GM23248 (cell line): Measurements from ENCODE around the gene UMODL1. TPM values are rescaled to one million over a fixed set of nuclear protein-coding genes. Genes with fewer than 3 reads are reported as not detected.

ENCODE experiments used
- DNase-seq: peaks from one replicate; pipeline ENCODE4 v3.0.0-alpha.2; 2015
- H2AFZ ChIP-seq: fragments of 200-600 bp; sonication (generic); 2 replicates; pipeline ENCODE4 v1.6.1; 2016; ENCODE audit warnings: antibody characterized with exemption
- H3F3A ChIP-seq: fragments of 200-600 bp; sonication (generic); 2 replicates; pipeline ENCODE4 v1.6.1; 2016; ENCODE audit warnings: mild to moderate bottlenecking, antibody characterized with exemption, mixed run types; ENCODE audit not compliant: insufficient read depth
- H3K27ac ChIP-seq: fragments of 200-600 bp; sonication (generic); 2 replicates; pipeline ENCODE4 v1.5.1; 2016; ENCODE audit warnings: mild to moderate bottlenecking
- H3K27me3 ChIP-seq: fragments of 200-600 bp; sonication (generic); replicated peaks from 2 replicates; pipeline ENCODE4 v1.6.1; 2016; ENCODE audit warnings: mild to moderate bottlenecking; ENCODE audit not compliant: insufficient read depth
- H3K36me3 ChIP-seq: fragments of 200-600 bp; sonication (generic); 2 replicates; pipeline ENCODE4 v1.6.1; 2016; ENCODE audit warnings: low read depth, mild to moderate bottlenecking
- H3K4me1 ChIP-seq: fragments of 200-600 bp; sonication (generic); 2 replicates; pipeline ENCODE4 v1.6.1; 2016; ENCODE audit warnings: mild to moderate bottlenecking; ENCODE audit not compliant: insufficient read depth
- H3K4me2 ChIP-seq: fragments of 200-600 bp; sonication (generic); one replicate; pipeline ENCODE4 v1.6.1; 2016; ENCODE audit warnings: mild to moderate bottlenecking; ENCODE audit not compliant: unreplicated experiment
- H3K4me3 ChIP-seq: fragments of 200-600 bp; sonication (generic); 2 replicates; pipeline ENCODE4 v1.5.1; 2016; ENCODE audit warnings: mild to moderate bottlenecking
- H3K79me2 ChIP-seq: fragments of 200-600 bp; sonication (generic); 2 replicates; pipeline ENCODE4 v1.6.1; 2016; ENCODE audit warnings: mild to moderate bottlenecking; ENCODE audit not compliant: insufficient read depth
- H3K9ac ChIP-seq: fragments of 200-600 bp; sonication (generic); 2 replicates; pipeline ENCODE4 v1.6.1; 2016; ENCODE audit warnings: mild to moderate bottlenecking
- H3K9me2 ChIP-seq: fragments of 200-600 bp; sonication (generic); 2 replicates; pipeline ENCODE4 v1.6.1; 2016; ENCODE audit warnings: mixed run types, mild to moderate bottlenecking, moderate library complexity; ENCODE audit not compliant: insufficient read depth
- H3K9me3 ChIP-seq: fragments of 200-600 bp; sonication (generic); one replicate; pipeline ENCODE4 v1.6.1; 2017; ENCODE audit warnings: low read depth
- H4K20me1 ChIP-seq: fragments of 200-600 bp; sonication (generic); 2 replicates; pipeline ENCODE4 v1.6.0; 2016; ENCODE audit not compliant: insufficient read depth
- EZH2 ChIP-seq: fragments of 200-600 bp; sonication (generic); IDR thresholded peaks from 2 replicates; pipeline ENCODE4 v1.6.1; 2018; ENCODE audit warnings: antibody characterized with exemption, mild to moderate bottlenecking; ENCODE audit not compliant: insufficient read depth, poor library complexity, severe bottlenecking
- EZH2phosphoT487 ChIP-seq: fragments of 200-600 bp; sonication (generic); IDR thresholded peaks from 2 replicates; pipeline ENCODE4 v1.6.1; 2018; ENCODE audit warnings: antibody characterized with exemption, moderate library complexity, mild to moderate bottlenecking, low read depth; ENCODE audit not compliant: insufficient read depth
- WGBS, 2 experiments: methylation state at CpG; one replicate each; pipeline ENCODE4 v1.1.6; 2015 to 2017; ENCODE audit warnings: low lambda C conversion rate in 2 of 2, low coverage in 1 of 2; ENCODE audit errors: missing lambda C conversion rate in 2 of 2; 5-methylcytosine and 5-hydroxymethylcytosine counted together
- in situ Hi-C: fragments of 300-500 bp; cut with MboI; formaldehyde crosslinking; loops from 2 replicates; pipeline ENCODE4 v1.15.0; 2020
- polyA plus RNA-seq: library from polyadenylated mRNA; unstranded; fragments of >200 nt; fragmentation: Nextera tagmentation; extraction: Ambion mirVana; gene quantifications from 2 replicates; pipeline ENCODE4 v1.2.1, GENCODE V29; 2016
- total RNA-seq: library from RNA; depleted of rRNA; stranded (reverse); fragments of >200 nt; shearing (Covaris generic); gene quantifications from 2 replicates; pipeline ENCODE4 v1.2.3, GENCODE V29; 2014

Gene UMODL1
- total and polyA plus RNA-seq, 2 experiments from 2014 or later: not detected

DNA sequence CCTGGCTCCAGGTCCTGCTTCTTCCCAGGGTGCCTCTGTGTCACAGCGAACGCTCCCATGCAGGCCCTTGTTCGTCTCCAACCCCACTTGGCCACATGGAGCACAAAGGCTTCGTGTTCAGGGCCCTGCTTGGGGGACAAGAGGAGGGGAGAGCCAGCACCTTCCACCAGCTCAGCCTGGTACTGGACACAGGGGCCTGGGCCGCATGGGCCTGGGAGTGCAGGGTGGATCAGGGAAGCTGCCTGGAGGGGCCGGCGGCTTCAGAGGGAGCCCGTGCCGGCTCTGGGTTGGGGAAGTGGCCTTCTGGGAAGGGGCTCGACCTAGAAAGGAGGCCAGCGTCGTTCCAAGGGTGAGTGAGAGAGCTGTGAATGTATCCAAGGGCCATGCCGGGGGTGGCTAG is 53.0 kb downstream of the UMODL1 start:
- Histone ChIP-seq H3K27me3 (peaks cover 17% of the 10 kb centered on the region), H3F3A (no peaks in the 10 kb centered on the region), H3K4me1 (no peaks in the 10 kb centered on the region), H4K20me1 (no peaks in the 10 kb centered on the region), H3K9me3 (no peaks in the 10 kb centered on the region), H3K9me2 (no peaks in the 10 kb centered on the region), H3K4me3 (no peak overlapping the region), H3K36me3 (no peaks in the 10 kb centered on the region), H3K4me2 (no peak overlapping the region), H3K9ac (no peak overlapping the region), H2AFZ (no peak overlapping the region), H3K27ac (no peak overlapping the region), H3K79me2 (no peaks in the 10 kb centered on the region)
- in situ Hi-C loops: loop anchor here (10.0 to 25.0 kb wide), 2 partner anchors 187 to 519 kb away; no protein-coding TSS in a partner anchor
- WGBS, 2 experiments: 80 to 81% methylated on average over 13 of the region's 13 CpGs
- TF ChIP-seq EZH2: no peak
- no peak for TF ChIP-seq EZH2phosphoT487
- DNase-seq: no peak

DNA sequence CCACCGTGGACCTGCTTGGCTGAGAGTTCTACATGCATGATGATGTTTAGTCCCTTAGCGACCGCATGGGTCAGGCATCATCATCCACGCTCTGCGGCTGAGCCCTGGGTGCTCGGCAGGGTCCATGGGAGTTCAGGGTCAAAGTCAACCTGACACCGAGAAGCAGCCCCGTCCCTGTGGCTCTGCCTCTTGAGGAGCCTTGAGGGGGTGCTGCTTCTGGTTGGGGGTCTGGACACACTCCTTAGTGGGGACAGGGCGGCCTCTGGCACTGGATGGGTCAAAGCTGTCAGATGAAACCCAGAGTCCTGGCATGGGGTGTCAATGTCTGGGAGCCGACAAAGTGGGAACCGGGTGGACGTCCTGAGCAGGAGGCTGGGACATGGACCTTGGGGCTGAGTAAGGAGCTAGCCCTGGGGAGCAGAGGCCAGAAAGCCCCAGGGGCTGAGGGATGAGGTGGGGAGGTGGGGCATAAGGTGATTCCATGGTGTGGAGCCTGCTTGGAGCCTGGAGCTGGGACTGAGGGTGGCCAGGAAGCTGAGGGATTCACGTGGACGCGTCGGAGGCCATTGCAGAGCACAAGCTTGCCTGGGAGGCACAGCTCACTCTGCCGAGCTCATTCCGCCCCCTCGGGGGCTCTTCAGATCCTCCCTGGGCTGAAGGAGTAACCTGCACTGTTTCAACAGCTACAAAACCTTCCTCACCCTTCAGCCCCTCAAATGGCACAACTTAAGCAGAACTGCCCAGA is 53.9 kb downstream of the UMODL1 start:
- Histone ChIP-seq H3K9ac (no peak overlapping the region), H4K20me1 (no peaks in the 10 kb centered on the region), H3K9me3 (no peaks in the 10 kb centered on the region), H3K79me2 (no peaks in the 10 kb centered on the region), H2AFZ (no peak overlapping the region), H3K4me1 (no peaks in the 10 kb centered on the region), H3K9me2 (no peaks in the 10 kb centered on the region), H3F3A (no peaks in the 10 kb centered on the region), H3K27me3 (peaks cover 17% of the 10 kb centered on the region), H3K4me2 (no peak overlapping the region), H3K27ac (no peak overlapping the region), H3K4me3 (no peak overlapping the region), H3K36me3 (no peaks in the 10 kb centered on the region)
- DNase-seq: no peak
- TF ChIP-seq EZH2 (no peak), EZH2phosphoT487 (no peak)
- in situ Hi-C loops: loop anchor here (10.0 to 25.0 kb wide), 2 partner anchors 188 to 520 kb away; no protein-coding TSS in a partner anchor
- WGBS, 2 experiments: 73 to 74% methylated on average over 17 to 18 of the region's 19 CpGs

DNA sequence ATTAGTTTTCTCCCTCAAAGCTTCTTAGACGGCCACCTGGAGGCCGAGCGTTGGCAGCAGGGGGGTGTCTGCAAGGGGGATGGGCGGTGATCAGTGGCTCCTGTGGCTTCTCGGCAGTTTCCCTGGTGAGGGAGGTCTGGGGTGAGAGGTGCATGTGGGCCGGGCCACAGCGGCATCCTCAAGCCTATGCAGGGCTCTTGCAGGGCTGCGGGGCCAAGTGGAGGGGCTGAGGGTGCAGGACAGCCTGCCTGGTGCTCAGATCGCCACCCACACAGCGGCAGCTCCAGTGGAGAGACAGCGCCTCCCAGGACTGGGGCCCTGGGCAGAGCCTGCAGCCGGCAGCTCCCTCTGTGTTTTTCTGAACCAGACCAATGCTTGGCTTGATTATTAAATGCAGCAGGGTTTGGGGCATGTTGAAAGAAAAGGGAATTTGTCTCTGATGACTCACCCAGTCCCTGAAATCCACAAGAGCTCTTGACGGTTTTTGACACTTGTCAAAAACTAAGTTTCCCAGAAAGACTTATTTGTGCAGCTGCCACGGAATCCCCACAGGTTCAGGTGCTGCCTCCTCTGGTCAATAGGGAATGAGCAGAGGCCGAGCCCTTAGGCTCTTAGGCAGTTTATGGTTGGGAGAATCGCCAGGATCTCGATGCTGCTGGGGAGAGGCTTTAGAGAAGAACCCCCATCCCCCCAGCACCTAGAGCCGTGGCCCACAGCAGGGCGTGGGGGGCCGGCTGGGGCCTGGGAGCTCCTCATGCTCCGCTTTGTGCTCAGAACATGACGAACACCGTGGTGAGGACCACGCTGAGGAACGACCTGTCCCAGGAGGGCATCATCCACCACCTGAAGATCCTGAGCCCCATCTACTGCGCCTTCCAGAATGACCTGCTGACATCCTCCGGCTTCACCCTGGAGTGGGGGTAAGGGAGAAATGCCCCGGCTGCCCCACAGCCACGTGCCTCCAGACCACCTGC is 54.7 kb downstream of the UMODL1 start:
- Histone ChIP-seq H3K27ac (no peak overlapping the region), H3K79me2 (no peaks in the 10 kb centered on the region), H3K27me3 (peaks cover 17% of the 10 kb centered on the region), H3K4me1 (no peaks in the 10 kb centered on the region), H3K4me2 (no peak overlapping the region), H3K9me2 (no peaks in the 10 kb centered on the region), H3K4me3 (no peak overlapping the region), H3K36me3 (no peaks in the 10 kb centered on the region), H4K20me1 (no peaks in the 10 kb centered on the region), H3K9ac (no peak overlapping the region), H2AFZ (no peak overlapping the region), H3F3A (no peaks in the 10 kb centered on the region), H3K9me3 (no peaks in the 10 kb centered on the region)
- in situ Hi-C loops: loop anchor here (10.0 kb wide), 1 partner anchor 521 kb away; no protein-coding TSS in a partner anchor
- no peak for TF ChIP-seq EZH2phosphoT487
- TF ChIP-seq EZH2: no peak
- WGBS, 2 experiments: 56 to 58% methylated on average over 28 to 29 of the region's 29 CpGs
- DNase-seq: peak; percentile 54
